Hepatocyte (in vitro differentiated cells): ENCODE results near the gene TCF7L1.

ENCODE experiments used
- CTCF ChIP-seq: fragments of 200-600 bp; sonication (generic); IDR thresholded peaks from 2 replicates; pipeline ENCODE4 v1.5.1; 2016; ENCODE audit warnings: antibody characterized with exemption, mild to moderate bottlenecking; ENCODE audit not compliant: poor library complexity
- EZH2 ChIP-seq: fragments of 200-600 bp; sonication (generic); IDR thresholded peaks from 2 replicates; pipeline ENCODE4 v1.6.1; 2016; ENCODE audit warnings: antibody characterized with exemption, mild to moderate bottlenecking, borderline replicate concordance
- EZH2phosphoT487 ChIP-seq: fragments of 200-600 bp; sonication (generic); IDR thresholded peaks from one replicate; pipeline ENCODE4 v1.6.1; 2018; ENCODE audit warnings: antibody characterized with exemption, mild to moderate bottlenecking, low read depth, moderate library complexity; ENCODE audit not compliant: unreplicated experiment, severe bottlenecking

- TF ChIP-seq CTCF (no peak), EZH2phosphoT487 (no peak), EZH2 (no peak)
Observed at GRCh38 chr2:85216927-85217326, 83.7 kb downstream of the TCF7L1 start.
